COR-L47 (cell line): ENCODE data around the gene XCL1.
"Not testable (repeated sequence)": the region's sequence is repeated elsewhere in the genome, so short reads cannot be mapped to it uniquely, and the experiment has no call there.

ENCODE experiments used
- DNase-seq: peaks from one replicate; lab custom pipeline; 2025; lab: John Stamatoyannopoulos, UW

Gene XCL1

GRCh38 chr1:168576245-168576688, at the start of gene XCL1:
Gene XCL1 (plus strand): TSS chr1:168576605. CDS start chr1:168576638, 33 bp downstream.
- not testable (repeated sequence) for DNase-seq

DNA sequence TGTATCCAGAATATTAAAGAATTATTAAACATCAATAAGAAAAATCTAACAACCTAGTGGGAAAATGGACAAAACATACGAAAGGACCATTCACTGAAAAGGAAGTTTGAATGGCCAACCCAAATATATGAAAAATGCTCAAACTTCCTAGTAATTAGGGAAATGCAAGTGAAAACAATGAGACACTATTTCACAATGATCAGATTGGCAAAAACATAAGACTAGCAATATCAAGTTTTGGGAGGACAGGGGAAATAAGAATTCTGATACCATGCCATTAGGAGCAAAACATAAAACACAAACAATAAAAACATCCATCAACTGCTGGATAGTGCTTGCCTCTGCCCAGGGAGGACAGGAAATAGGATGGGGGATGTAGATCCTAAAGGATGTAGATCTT, 46.9 kb upstream of the XCL1 start:
- DNase-seq: no peak

- DNase-seq: peak; percentile 31
Observed at GRCh38 chr1:168531615-168532345, 44.6 kb upstream of the XCL1 start.

GRCh38 chr1:168535536-168535935, 40.9 kb upstream of the XCL1 start:
- DNase-seq: no peak

GRCh38 chr1:168540798-168541197, 35.6 kb upstream of the XCL1 start:
- not testable (repeated sequence) for DNase-seq

DNA sequence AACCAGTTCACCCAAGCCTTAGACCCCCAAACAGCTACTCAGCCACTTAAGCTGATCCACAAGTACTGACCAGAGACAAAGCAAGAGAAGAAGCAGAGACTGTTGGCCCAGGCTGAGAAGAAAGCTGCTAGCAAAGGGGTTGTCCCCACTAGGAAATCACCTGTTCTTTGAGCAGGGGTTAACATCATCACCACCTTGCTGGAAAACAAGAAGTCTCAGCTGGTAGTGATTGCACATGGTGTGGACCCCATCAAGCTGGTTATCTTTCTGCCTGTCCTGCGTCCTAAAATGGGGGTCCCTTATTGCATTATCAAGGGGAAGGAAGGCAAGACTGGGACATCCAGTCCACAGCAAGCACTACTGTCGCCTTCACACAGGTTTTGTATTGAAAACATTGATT, 33.4 kb upstream of the XCL1 start:
- DNase-seq: not testable (repeated sequence)

DNA sequence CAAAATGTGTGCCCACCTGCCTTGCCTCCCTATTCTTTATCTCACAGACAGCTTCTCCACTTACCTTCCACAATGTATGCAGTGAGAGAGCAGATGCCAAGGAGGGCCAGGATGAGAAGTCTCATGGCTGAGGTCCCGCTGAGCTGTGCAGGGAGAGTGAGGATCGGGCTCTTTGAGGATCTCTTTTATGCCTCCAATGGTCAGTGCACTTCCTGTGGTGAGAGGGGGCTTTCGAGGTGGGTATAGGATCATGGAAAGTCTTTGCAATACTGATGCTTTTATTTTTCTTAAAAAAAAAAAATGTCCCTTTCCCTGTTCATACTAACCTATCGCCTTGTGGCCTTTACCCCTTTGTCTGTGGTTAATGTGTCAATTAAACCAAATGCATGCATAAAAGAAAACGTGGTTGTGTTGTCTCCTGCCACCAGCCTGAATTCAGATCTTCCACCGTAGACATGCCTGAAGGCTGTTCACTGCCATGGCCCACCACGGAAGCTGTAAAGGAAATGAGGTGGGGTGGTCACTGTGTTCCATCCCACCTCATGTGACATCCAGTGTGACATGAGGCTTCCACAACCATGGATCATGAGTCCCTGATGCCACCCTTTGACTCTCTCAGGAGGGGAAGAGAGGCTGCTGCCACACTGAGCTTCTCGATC, 32.4 kb upstream of the XCL1 start, which contains the start of gene XCL2:
XCL2 (minus strand) TSS at position 158 of the 659 bp plus-strand sequence; CDS start at position 125, 33 bp downstream.
- not testable (repeated sequence) for DNase-seq

DNA sequence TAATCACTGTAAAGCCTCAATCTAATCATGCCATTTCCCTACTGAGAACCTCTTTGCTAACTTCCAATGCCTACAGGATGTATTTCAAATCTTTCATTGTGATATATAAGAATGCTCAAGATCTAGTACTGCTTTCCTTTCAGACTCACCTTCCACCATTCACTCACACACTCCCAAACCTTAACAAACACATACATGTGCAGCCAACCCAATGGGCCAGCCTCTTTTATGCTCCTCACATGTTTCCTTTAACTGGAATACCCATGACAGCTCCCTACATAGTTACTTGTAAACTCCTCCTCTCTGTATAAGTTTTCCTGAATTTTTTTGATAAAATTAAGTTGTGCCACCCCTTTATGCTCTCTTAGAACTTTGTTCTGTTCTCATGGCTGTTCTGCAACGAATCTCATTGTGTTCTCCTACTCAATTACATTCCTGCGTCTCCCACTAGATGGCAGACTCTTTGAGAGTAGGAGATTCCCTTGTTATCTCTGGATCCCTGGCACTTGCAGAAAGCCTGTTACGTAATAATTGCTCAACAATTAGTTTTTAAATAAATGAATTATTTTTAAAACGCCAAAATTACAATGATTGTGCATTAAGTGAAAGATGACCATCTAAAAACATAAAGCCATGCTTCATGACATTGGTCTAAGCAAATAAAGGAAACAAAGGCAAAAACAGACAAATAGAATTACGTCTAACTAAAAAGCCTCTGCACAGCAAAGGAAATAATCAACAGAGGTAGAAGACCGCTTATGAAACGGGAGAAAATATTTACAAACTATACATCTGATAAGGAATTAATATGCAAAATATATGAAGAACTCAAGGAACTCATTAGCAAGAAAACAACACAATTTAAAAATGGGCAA, 30.5 kb upstream of the XCL1 start:
- DNase-seq: not testable (repeated sequence)

- not testable (repeated sequence) for DNase-seq
Observed at GRCh38 chr1:168546553-168546895, 29.9 kb upstream of the XCL1 start.

GRCh38 chr1:168550971-168551370, 25.4 kb upstream of the XCL1 start:
- no peak for DNase-seq

- no peak for DNase-seq
Observed at GRCh38 chr1:168551688-168552087, 24.7 kb upstream of the XCL1 start.

- no peak for DNase-seq
Observed at GRCh38 chr1:168552961-168553360, 23.4 kb upstream of the XCL1 start.

GRCh38 chr1:168553680-168554553, 22.5 kb upstream of the XCL1 start:
- no peak for DNase-seq

GRCh38 chr1:168554603-168555483, 21.6 kb upstream of the XCL1 start:
- no peak for DNase-seq

GRCh38 chr1:168555508-168556046, 20.8 kb upstream of the XCL1 start:
- no peak for DNase-seq

- DNase-seq: no peak
Observed at GRCh38 chr1:168556647-168557046, 19.8 kb upstream of the XCL1 start.

DNA sequence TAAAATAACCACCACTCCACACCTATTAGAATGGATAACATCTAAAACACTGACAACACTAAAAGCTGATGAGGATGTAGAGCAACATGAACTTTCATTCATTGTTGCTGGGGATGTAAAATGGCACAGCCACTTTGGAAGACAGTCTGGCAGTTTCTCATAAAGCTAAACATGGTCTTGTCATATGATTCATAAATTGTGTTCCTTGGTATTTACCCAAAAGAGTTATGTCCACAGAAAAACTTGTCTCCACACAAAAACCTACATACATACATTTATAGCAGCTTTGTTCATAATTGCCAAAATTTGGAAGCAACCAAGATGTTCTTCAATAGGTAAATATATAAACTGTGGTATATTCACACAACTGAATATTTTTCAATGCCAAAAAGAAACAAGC, 16.0 kb upstream of the XCL1 start:
- DNase-seq: no peak

GRCh38 chr1:168561989-168562388, 14.4 kb upstream of the XCL1 start:
- no peak for DNase-seq

DNA sequence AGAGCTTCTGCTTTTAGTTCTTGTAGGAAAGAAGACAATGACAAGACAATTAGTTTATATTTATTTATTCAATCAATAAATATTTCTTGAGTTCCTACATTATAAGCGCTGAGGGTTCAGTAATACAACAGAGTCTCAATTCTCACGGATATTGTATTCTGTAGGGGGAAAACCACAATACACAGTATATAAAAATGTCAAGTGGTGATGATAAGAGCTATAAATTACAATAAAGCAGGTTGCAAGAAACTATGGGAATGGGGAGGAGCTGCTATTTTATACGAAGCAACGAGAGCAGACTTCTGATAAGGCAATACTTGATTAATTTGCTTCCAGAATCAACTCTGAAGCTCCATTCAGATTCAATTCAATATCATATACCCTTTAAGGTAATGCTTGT, 10.6 kb upstream of the XCL1 start:
- no peak for DNase-seq

DNA sequence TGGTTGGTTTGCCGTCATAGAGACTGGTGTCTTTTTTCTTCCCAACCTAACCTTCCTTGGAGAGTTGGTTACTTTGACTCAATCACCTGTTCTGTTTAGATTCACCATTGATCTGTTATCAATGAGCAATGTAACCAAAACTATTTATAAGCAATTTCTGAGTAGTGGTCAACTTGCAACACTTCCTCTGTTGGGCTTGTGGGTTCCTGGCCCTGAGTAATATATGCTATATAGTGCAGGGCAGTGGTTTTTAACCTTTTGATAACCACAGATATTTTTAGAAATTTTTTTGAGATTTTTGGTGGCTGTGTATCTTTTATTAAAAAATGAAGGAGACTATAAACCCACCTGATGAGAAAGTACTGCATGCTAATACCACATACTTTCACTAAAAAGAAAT, 9.4 kb upstream of the XCL1 start:
- no peak for DNase-seq
